CD4-positive, alpha-beta T cell treated with Interleukin-10 for 1 hour (primary cell): ENCODE data around the gene BAZ2B.
"Not testable (repeated sequence)": the region's sequence is repeated elsewhere in the genome, so short reads cannot be mapped to it uniquely, and the experiment has no call there.

Experiments used
- DNase-seq: peaks from one replicate; pipeline ENCODE4 v3.0.0-alpha.2; 2020

Gene BAZ2B

GRCh38 chr2:159616286-159616701 lies at the start of gene BAZ2B:
Gene BAZ2B, minus strand, starts transcription at chr2:159616548. Its CDS starts 137,829 bp downstream, at chr2:159478719.
- DNase-seq, result peak; percentile 8

GRCh38 chr2:159661286-159661685 lies 44.9 kb upstream of the BAZ2B start:
- no peak for DNase-seq

GRCh38 chr2:159658881-159659873 lies 42.8 kb upstream of the BAZ2B start:
- DNase-seq, result no peak

GRCh38 chr2:159653962-159654361 lies 37.6 kb upstream of the BAZ2B start:
- no peak for DNase-seq

GRCh38 chr2:159651884-159652283 lies 35.5 kb upstream of the BAZ2B start:
- DNase-seq, result no peak

- DNase-seq, result no peak
Measured at GRCh38 chr2:159650574-159650973, 34.2 kb upstream of the BAZ2B start.

GRCh38 chr2:159648643-159649042 lies 32.3 kb upstream of the BAZ2B start:
- DNase-seq, result no peak

- no peak for DNase-seq
Measured at GRCh38 chr2:159647667-159648066, 31.3 kb upstream of the BAZ2B start.

GRCh38 chr2:159640176-159640575 lies 23.8 kb upstream of the BAZ2B start:
- no peak for DNase-seq

- no peak for DNase-seq
Measured at GRCh38 chr2:159639712-159640111, 23.4 kb upstream of the BAZ2B start.

- no peak for DNase-seq
Measured at GRCh38 chr2:159639071-159639470, 22.7 kb upstream of the BAZ2B start.

GRCh38 chr2:159637988-159638501 lies 21.7 kb upstream of the BAZ2B start:
- no peak for DNase-seq

- no peak for DNase-seq
Measured at GRCh38 chr2:159637240-159637639, 20.9 kb upstream of the BAZ2B start.

GRCh38 chr2:159635006-159635789 lies 18.9 kb upstream of the BAZ2B start:
- DNase-seq, result no peak

- DNase-seq, result no peak
Measured at GRCh38 chr2:159633219-159633618, 16.9 kb upstream of the BAZ2B start.

- not testable (repeated sequence) for DNase-seq
Measured at GRCh38 chr2:159625628-159626027, 9.3 kb upstream of the BAZ2B start.

- no peak for DNase-seq
Measured at GRCh38 chr2:159623436-159623835, 7.1 kb upstream of the BAZ2B start.

GRCh38 chr2:159622966-159623365 lies 6.6 kb upstream of the BAZ2B start:
- no peak for DNase-seq

- DNase-seq, result no peak
Measured at GRCh38 chr2:159620796-159621195, 4.4 kb upstream of the BAZ2B start.

- DNase-seq, result no peak
Measured at GRCh38 chr2:159617646-159618045, 1.3 kb upstream of the BAZ2B start.

GRCh38 chr2:159617100-159617499 lies 752 bp upstream of the BAZ2B start:
- DNase-seq, result no peak

GRCh38 chr2:159615367-159616285 lies 722 bp downstream of the BAZ2B start:
- DNase-seq, result peak; percentile 35
